CD4-positive, alpha-beta memory T cell (primary cell): Measurements from ENCODE around the gene HOXC4. TPM values are rescaled to one million over a fixed set of nuclear protein-coding genes. Genes with fewer than 3 reads are reported as not detected.

Experiments used
- CTCF ChIA-PET: fragments of 350-600 bp; sonication (Branson Sonifier 250); formaldehyde crosslinking; loops from one replicate; lab custom pipeline; 2021; ENCODE audit warnings: inconsistent platforms; ENCODE audit not compliant: partially characterized antibody; lab: Charles Lee
- POLR2A ChIA-PET: fragments of 350-600 bp; sonication (Branson Sonifier 250); formaldehyde crosslinking; loops from one replicate; lab custom pipeline; 2021; ENCODE audit not compliant: partially characterized antibody; lab: Charles Lee
- DNase-seq, 5 donors: peaks; one replicate each; pipeline versions ENCODE4 v3.0.0 to v3.0.0-alpha.2; 2020 to 2022; ENCODE audit warnings: mixed read lengths in 1 of 5
- H3K27ac ChIP-seq: one replicate; pipeline ENCODE4 v1.7.0; 2013; ENCODE audit warnings: low read depth, low read length
- H3K27me3 ChIP-seq: 2 replicates; pipeline ENCODE4 v1.7.0; 2013; ENCODE audit warnings: mild to moderate bottlenecking, low read length, moderate library complexity; ENCODE audit not compliant: insufficient read depth
- H3K36me3 ChIP-seq: 2 replicates; pipeline ENCODE4 v1.7.0; 2013; ENCODE audit warnings: mild to moderate bottlenecking, low read length, moderate library complexity; ENCODE audit not compliant: insufficient read depth
- H3K4me1 ChIP-seq: 2 replicates; pipeline ENCODE4 v1.7.0; 2013; ENCODE audit warnings: mild to moderate bottlenecking, low read length, moderate library complexity; ENCODE audit not compliant: insufficient read depth
- H3K4me3 ChIP-seq, 2 donors: one replicate each; pipeline ENCODE4 v1.7.0; 2013; ENCODE audit warnings: low read length in 2 of 2, mild to moderate bottlenecking in 1 of 2
- H3K9me3 ChIP-seq, 2 donors: one replicate each; pipeline ENCODE4 v1.7.0; 2013; ENCODE audit warnings: low read length in 2 of 2, control low read depth in 1 of 2; ENCODE audit not compliant: control insufficient read depth in 1 of 2
- H3K27ac Mint-ChIP-seq, 7 donors: one replicate each; pipeline ENCODE4 v1.8.0; 2020 to 2021; ENCODE audit warnings: mixed read lengths in 7 of 7, mild to moderate bottlenecking in 6 of 7, inconsistent platforms in 3 of 7, moderate library complexity in 3 of 7
- H3K27me3 Mint-ChIP-seq, 2 donors: one replicate each; pipeline ENCODE4 v1.8.0; 2020 to 2021; ENCODE audit warnings: mixed read lengths in 2 of 2
- H3K36me3 Mint-ChIP-seq, 2 donors: one replicate each; pipeline ENCODE4 v1.8.0; 2020 to 2021; ENCODE audit warnings: mixed read lengths in 2 of 2, inconsistent platforms in 1 of 2, mild to moderate bottlenecking in 1 of 2
- H3K4me1 Mint-ChIP-seq, 4 donors: one replicate each; pipeline ENCODE4 v1.8.0; 2020 to 2021; ENCODE audit warnings: mixed read lengths in 4 of 4, mild to moderate bottlenecking in 1 of 4
- H3K4me3 Mint-ChIP-seq, 8 donors: one replicate each; pipeline ENCODE4 v1.8.0; 2020 to 2021; ENCODE audit warnings: mixed read lengths in 8 of 8, mild to moderate bottlenecking in 7 of 8, moderate library complexity in 6 of 8, inconsistent platforms in 3 of 8
- H3K9me3 Mint-ChIP-seq, 8 donors: one replicate each; pipeline ENCODE4 v1.8.0; 2020 to 2021; ENCODE audit warnings: mixed read lengths in 8 of 8, mild to moderate bottlenecking in 5 of 8, inconsistent platforms in 3 of 8, moderate library complexity in 1 of 8
- intact Hi-C: fragments of 100-400 bp; cut with micrococcal nuclease; formaldehyde crosslinking; loops from one replicate; pipeline ENCODE4 v1.15.1; 2023
- polyA plus RNA-seq, 2 donors: library from polyadenylated mRNA; unstranded; fragments of 300-500 nt; fragmentation: Illumina TruSeq; gene quantifications; one replicate each; pipeline ENCODE4 v1.2.3, GENCODE V29; 2021
- total RNA-seq, 2 experiments: library from RNA; stranded (reverse); gene quantifications; one replicate each; pipeline ENCODE4 v1.2.3, GENCODE V29; 2021

Gene HOXC4
- total and polyA plus RNA-seq, 4 experiments from 2014 or later: not detected

GRCh38 chr12:54052438-54053002, 1.1 kb upstream of the HOXC4 start:
- CTCF ChIA-PET: interaction anchor here (1.2 to 1.3 kb wide), 2 partner anchors 47 to 149 kb away, joined by 3 to 5 read pairs; no protein-coding TSS in a partner anchor
- no peaks in the 10 kb centered on the region for H3K36me3 Mint-ChIP-seq
- no peak overlapping the region for H3K27ac ChIP-seq
- H3K4me3 Mint-ChIP-seq: peak overlapping the region; percentile 19 to 81 (median 76)
- peak overlapping the region in 5 of 7 donors; percentile 20 to 71 (median 68) for H3K27ac Mint-ChIP-seq
- peaks cover 70% of the 10 kb centered on the region for H3K27me3 ChIP-seq
- no peak overlapping the region for H3K4me3 ChIP-seq
- no peaks in the 10 kb centered on the region for H3K9me3 ChIP-seq
- peaks cover 64 to 72% of the 10 kb centered on the region in 2 donors for H3K27me3 Mint-ChIP-seq
- peaks cover 0 to 7% (median 0%) of the 10 kb centered on the region in 8 donors for H3K9me3 Mint-ChIP-seq
- H3K4me1 Mint-ChIP-seq: peaks cover 14 to 52% (median 29%) of the 10 kb centered on the region in 4 donors
- no peaks in the 10 kb centered on the region for H3K36me3 ChIP-seq
- no peak for DNase-seq
- H3K4me1 ChIP-seq: peaks cover 36% of the 10 kb centered on the region
- POLR2A ChIA-PET: no interaction called here
- intact Hi-C loops: no loop called here

- ChIA-PET POLR2A (no interaction called here), CTCF (interaction anchor here (0.7 to 1.3 kb wide), 6 partner anchors 12 to 153 kb away, joined by 3 to 7 read pairs (median 4); partner anchors contain the start of gene HOXC5)
- Mint-ChIP-seq H3K4me1 (peaks cover 13 to 46% (median 27%) of the 10 kb centered on the region in 4 donors), H3K36me3 (no peaks in the 10 kb centered on the region), H3K27ac (peak overlapping the region in 4 of 7 donors; percentile 25 to 71 (median 69)), H3K9me3 (peaks cover 0 to 7% (median 0%) of the 10 kb centered on the region in 8 donors), H3K4me3 (peak overlapping the region; percentile 71 to 85 (median 80)), H3K27me3 (peaks cover 62 to 70% of the 10 kb centered on the region in 2 donors)
- intact Hi-C loops: no loop called here
- no peak overlapping the region for H3K27ac ChIP-seq
- H3K4me3 ChIP-seq: peak overlapping the region in 1 of 2 donors; percentile 34
- H3K27me3 ChIP-seq: peaks cover 64% of the 10 kb centered on the region
- H3K4me1 ChIP-seq: peaks cover 36% of the 10 kb centered on the region
- no peak for DNase-seq
- H3K36me3 ChIP-seq: no peaks in the 10 kb centered on the region
- no peaks in the 10 kb centered on the region for H3K9me3 ChIP-seq
Measured at GRCh38 chr12:54053003-54053750, 458 bp upstream of the HOXC4 start.

GRCh38 chr12:54054742-54055194, 1.1 kb downstream of the HOXC4 start:
- CTCF ChIA-PET: interaction anchor here (1.3 kb wide), 1 partner anchor 22 kb away, joined by 7 read pairs; the partner anchor contains the start of gene HOXC5
- H3K9me3 Mint-ChIP-seq: peaks cover 0 to 1% (median 0%) of the 10 kb centered on the region in 8 donors
- peak overlapping the region in 3 of 8 donors; percentile 39 to 52 (median 43) for H3K4me3 Mint-ChIP-seq
- intact Hi-C loops: no loop called here
- no peak for DNase-seq
- Histone ChIP-seq H3K4me3 (no peak overlapping the region), H3K36me3 (no peaks in the 10 kb centered on the region), H3K4me1 (peaks cover 35% of the 10 kb centered on the region), H3K27ac (no peak overlapping the region), H3K27me3 (peaks cover 50% of the 10 kb centered on the region), H3K9me3 (no peaks in the 10 kb centered on the region)
- peaks cover 59 to 69% of the 10 kb centered on the region in 2 donors for H3K27me3 Mint-ChIP-seq
- POLR2A ChIA-PET: interaction anchor here (0.9 kb wide), 1 partner anchor 14 kb away, joined by 5 read pairs; no protein-coding TSS in a partner anchor
- H3K27ac Mint-ChIP-seq: peak overlapping the region in 2 of 7 donors; percentile 54 to 58
- H3K36me3 Mint-ChIP-seq: no peaks in the 10 kb centered on the region
- peaks cover 12 to 40% (median 26%) of the 10 kb centered on the region in 4 donors for H3K4me1 Mint-ChIP-seq

- peaks cover 0 to 1% (median 0%) of the 10 kb centered on the region in 8 donors for H3K9me3 Mint-ChIP-seq
Measured at GRCh38 chr12:54055552-54055951, 1.9 kb downstream of the HOXC4 start.

DNA sequence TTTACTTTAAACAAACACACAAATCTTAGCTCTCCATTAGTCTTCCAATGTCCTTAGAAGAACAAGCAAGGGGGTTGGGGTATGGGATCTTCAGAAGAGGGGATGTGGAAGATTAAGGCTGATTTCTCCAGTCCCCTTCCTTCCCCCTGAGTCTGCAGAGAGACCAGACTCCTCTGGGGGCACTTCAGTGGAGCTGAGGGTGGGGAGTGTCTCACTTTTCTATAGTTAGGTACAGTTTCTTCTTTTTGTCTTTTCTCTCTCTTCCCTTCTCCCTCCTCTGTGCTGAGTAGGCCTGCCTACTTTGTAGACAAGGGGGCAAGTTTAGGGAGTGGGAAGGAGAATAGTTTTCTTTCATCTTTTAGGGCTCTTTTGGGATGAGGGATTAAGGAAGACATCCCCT, 2.5 kb downstream of the HOXC4 start:
- ChIA-PET CTCF (interaction anchor here (1.0 kb wide), 1 partner anchor 24 kb away, joined by 3 read pairs; no protein-coding TSS in a partner anchor), POLR2A (no interaction called here)
- no peak for DNase-seq
- Histone ChIP-seq H3K36me3 (no peaks in the 10 kb centered on the region), H3K9me3 (no peaks in the 10 kb centered on the region), H3K4me3 (no peak overlapping the region), H3K27me3 (peaks cover 50% of the 10 kb centered on the region), H3K4me1 (peaks cover 26% of the 10 kb centered on the region), H3K27ac (no peak overlapping the region)
- H3K4me3 Mint-ChIP-seq: peak overlapping the region in 1 of 8 donors; percentile 7
- peaks cover 10 to 30% (median 20%) of the 10 kb centered on the region in 4 donors for H3K4me1 Mint-ChIP-seq
- H3K9me3 Mint-ChIP-seq: no peaks in the 10 kb centered on the region
- no peak overlapping the region for H3K27ac Mint-ChIP-seq
- intact Hi-C loops: no loop called here
- H3K36me3 Mint-ChIP-seq: no peaks in the 10 kb centered on the region
- H3K27me3 Mint-ChIP-seq: peaks cover 58 to 67% of the 10 kb centered on the region in 2 donors

More at GRCh38 chr12:54055552-54055951, 1.9 kb downstream of the HOXC4 start:
- H3K4me1 Mint-ChIP-seq: peaks cover 10 to 32% (median 20%) of the 10 kb centered on the region in 4 donors
- Histone ChIP-seq H3K27me3 (peaks cover 50% of the 10 kb centered on the region), H3K4me3 (no peak overlapping the region), H3K27ac (no peak overlapping the region), H3K9me3 (no peaks in the 10 kb centered on the region), H3K4me1 (peaks cover 27% of the 10 kb centered on the region), H3K36me3 (no peaks in the 10 kb centered on the region)
- no peaks in the 10 kb centered on the region for H3K36me3 Mint-ChIP-seq
- ChIA-PET CTCF (interaction anchor here (1.0 kb wide), 1 partner anchor 23 kb away, joined by 3 read pairs; no protein-coding TSS in a partner anchor), POLR2A (no interaction called here)
- DNase-seq: no peak
- intact Hi-C loops: no loop called here
- no peak overlapping the region for H3K4me3 Mint-ChIP-seq
- H3K27me3 Mint-ChIP-seq: peaks cover 57 to 67% of the 10 kb centered on the region in 2 donors
- no peak overlapping the region for H3K27ac Mint-ChIP-seq

GRCh38 chr12:54058128-54058768, 4.6 kb downstream of the HOXC4 start:
- H3K36me3 ChIP-seq: no peaks in the 10 kb centered on the region
- no peak for DNase-seq
- Mint-ChIP-seq H3K4me3 (no peak overlapping the region), H3K27ac (no peak overlapping the region), H3K9me3 (peaks cover 0 to 1% (median 0%) of the 10 kb centered on the region in 8 donors), H3K36me3 (no peaks in the 10 kb centered on the region), H3K4me1 (peaks cover 3 to 15% (median 9%) of the 10 kb centered on the region in 4 donors), H3K27me3 (peaks cover 63 to 71% of the 10 kb centered on the region in 2 donors)
- CTCF ChIA-PET: no interaction called here
- intact Hi-C loops: no loop called here
- no peaks in the 10 kb centered on the region for H3K9me3 ChIP-seq
- peaks cover 43% of the 10 kb centered on the region for H3K27me3 ChIP-seq
- H3K4me1 ChIP-seq: peaks cover 8% of the 10 kb centered on the region
- no peak overlapping the region for H3K27ac ChIP-seq
- POLR2A ChIA-PET: no interaction called here
- H3K4me3 ChIP-seq: no peak overlapping the region
